PC-3 (cell line): ENCODE data around the gene TMEM243. TPM values are rescaled to one million over a fixed set of nuclear protein-coding genes. Genes with fewer than 3 reads are reported as not detected.

Experiments
- ATAC-seq: fragments of 200-7000 bp; cut with Tn5 transposase; 2 replicates; pipeline ENCODE4 v1.9.1; 2020; ENCODE audit warnings: mild to moderate bottlenecking, moderate library complexity
- BruUV-seq: library from RNA; stranded (reverse); fragments of 400-500 nt; replicated peaks from 2 replicates; lab custom pipeline; 2021; lab: Mats Ljungman, UMichigan
- CTCF ChIA-PET: fragments of 300-600 bp; sonication (Branson Sonifier 250); formaldehyde crosslinking; loops from one replicate; lab custom pipeline; 2022; ENCODE audit warnings: antibody characterized with exemption; lab: Charles Lee
- POLR2A ChIA-PET: fragments of 300-600 bp; sonication (Branson Sonifier 250); formaldehyde crosslinking; loops from one replicate; lab custom pipeline; 2022; ENCODE audit warnings: antibody characterized with exemption; ENCODE audit not compliant: unreplicated experiment; lab: Charles Lee
- DNase-seq: peaks from one replicate; pipeline ENCODE4 v3.0.0-alpha.2; 2015
- H2AFZ ChIP-seq: fragments of 300-600 bp; sonication (generic); 2 replicates; pipeline ENCODE4 v1.6.0; 2016; ENCODE audit warnings: antibody characterized with exemption, low read length
- H3F3A ChIP-seq: fragments of 300-600 bp; sonication (generic); one replicate; pipeline ENCODE4 v1.6.0; 2017; ENCODE audit warnings: antibody characterized with exemption, low read length, control low read depth, mild to moderate bottlenecking; ENCODE audit not compliant: unreplicated experiment
- H3K27ac ChIP-seq: fragments of 300-600 bp; sonication (generic); 2 replicates; pipeline ENCODE4 v1.5.1; 2016; ENCODE audit warnings: mild to moderate bottlenecking, low read length
- H3K27me3 ChIP-seq: fragments of 300-600 bp; sonication (generic); 2 replicates; pipeline ENCODE4 v1.6.1; 2016; ENCODE audit warnings: low read length, mixed read lengths
- H3K36me3 ChIP-seq: fragments of 300-600 bp; sonication (generic); 2 replicates; pipeline ENCODE4 v1.6.1; 2016; ENCODE audit warnings: low read depth, mixed run types, low read length, mixed read lengths
- H3K4me1 ChIP-seq: fragments of 300-600 bp; sonication (generic); 2 replicates; pipeline ENCODE4 v1.5.1; 2016; ENCODE audit warnings: low read length; ENCODE audit not compliant: insufficient read depth
- H3K4me2 ChIP-seq: fragments of 300-600 bp; sonication (generic); 2 replicates; pipeline ENCODE4 v1.6.0; 2016; ENCODE audit warnings: low read length
- H3K4me3 ChIP-seq: fragments of 300-600 bp; sonication (generic); 2 replicates; pipeline ENCODE4 v1.5.1; 2016; ENCODE audit warnings: mild to moderate bottlenecking, low read length, mixed read lengths
- H3K79me2 ChIP-seq: fragments of 300-600 bp; sonication (generic); 2 replicates; pipeline ENCODE4 v1.6.1; 2017; ENCODE audit warnings: low read length, mixed read lengths
- H3K9ac ChIP-seq: fragments of 300-600 bp; sonication (generic); 2 replicates; pipeline ENCODE4 v1.6.0; 2016; ENCODE audit warnings: mild to moderate bottlenecking, low read length
- H3K9me2 ChIP-seq: fragments of 300-600 bp; sonication (generic); replicated peaks from 2 replicates; pipeline ENCODE4 v1.6.1; 2016; ENCODE audit warnings: mixed run types, low read length, mixed read lengths
- H3K9me3 ChIP-seq: fragments of 300-600 bp; sonication (generic); 2 replicates; pipeline ENCODE4 v1.6.1; 2016; ENCODE audit warnings: low read length, mixed read lengths
- H4K20me1 ChIP-seq: fragments of 300-600 bp; sonication (generic); 2 replicates; pipeline ENCODE4 v1.6.1; 2016; ENCODE audit warnings: low read length, mixed read lengths
- CTCF ChIP-seq: fragments of 300-600 bp; sonication (generic); conservative IDR thresholded peaks from 2 replicates; pipeline ENCODE4 v1.5.1; 2017; ENCODE audit warnings: antibody characterized with exemption, low read depth, mild to moderate bottlenecking, low read length
- EZH2 ChIP-seq: fragments of 300-600 bp; sonication (generic); IDR thresholded peaks from one replicate; pipeline ENCODE4 v1.6.1; 2017; ENCODE audit warnings: antibody characterized with exemption, mild to moderate bottlenecking, low read length; ENCODE audit not compliant: unreplicated experiment
- EZH2phosphoT487 ChIP-seq: fragments of 300-600 bp; sonication (generic); IDR thresholded peaks from 2 replicates; pipeline ENCODE4 v1.6.1; 2018; ENCODE audit warnings: mild to moderate bottlenecking, antibody characterized with exemption, low read length, borderline replicate concordance
- intact Hi-C: fragments of 100-400 bp; cut with micrococcal nuclease; formaldehyde crosslinking; loops from 2 replicates; pipeline ENCODE4 v1.9.0; 2023
- total RNA-seq: library from RNA; depleted of rRNA; stranded (reverse); fragments of >200 nt; gene quantifications from 2 replicates; pipeline ENCODE4 v1.2.3, GENCODE V29; 2014

Gene TMEM243
- total RNA-seq, 1 experiment from 2014 or later, result 16.6 TPM

DNA sequence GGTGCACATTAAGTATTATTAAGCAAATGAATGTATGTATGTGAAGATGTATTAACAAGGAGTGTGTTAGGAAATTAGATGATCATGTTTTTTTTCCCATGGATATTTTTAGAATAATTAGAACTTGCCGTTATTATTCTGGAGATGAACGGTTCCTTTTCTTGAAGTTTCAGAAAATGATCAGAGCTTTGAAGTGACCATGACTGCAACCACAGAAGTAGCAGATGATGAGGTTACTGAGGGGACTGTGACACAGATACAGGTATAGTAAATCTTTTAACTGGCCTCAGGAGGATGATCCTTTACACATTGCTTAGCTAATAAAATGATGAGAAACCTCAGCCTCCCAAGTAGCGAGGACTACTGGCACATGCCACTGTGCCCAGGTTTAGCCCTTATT lies 48.7 kb downstream of the TMEM243 start:
- DNase-seq (no peak), ATAC-seq (no peak)
- Histone ChIP-seq H4K20me1 (no peaks in the 10 kb centered on the region), H3K9me3 (no peaks in the 10 kb centered on the region), H3K27me3 (no peaks in the 10 kb centered on the region), H3K79me2 (no peaks in the 10 kb centered on the region), H3K4me2 (no peak overlapping the region), H2AFZ (no peak overlapping the region), H3K9me2 (no peaks in the 10 kb centered on the region), H3K36me3 (peaks cover 68% of the 10 kb centered on the region), H3K27ac (no peak overlapping the region), H3K9ac (no peak overlapping the region), H3K4me1 (no peaks in the 10 kb centered on the region), H3K4me3 (no peak overlapping the region), H3F3A (no peaks in the 10 kb centered on the region)
- intact Hi-C loops, result no loop called here
- no TSS peak for BruUV-seq
- ChIA-PET POLR2A (interaction anchor here (0.5 kb wide), 1 partner anchor 15 kb away, joined by 3 read pairs; no protein-coding TSS in a partner anchor), CTCF (no interaction called here)
- TF ChIP-seq CTCF (no peak), EZH2 (no peak), EZH2phosphoT487 (no peak)

GRCh38 chr7:87164433-87164832 lies 55.1 kb downstream of the TMEM243 start:
- no peak for TF ChIP-seq EZH2
- no peak for TF ChIP-seq CTCF
- no peak for TF ChIP-seq EZH2phosphoT487
- no TSS peak for BruUV-seq
- Histone ChIP-seq H3K4me3 (no peak overlapping the region), H3K9me3 (no peaks in the 10 kb centered on the region), H4K20me1 (no peaks in the 10 kb centered on the region), H2AFZ (no peak overlapping the region), H3K27me3 (no peaks in the 10 kb centered on the region), H3K27ac (no peak overlapping the region), H3K4me2 (no peak overlapping the region), H3K9ac (no peak overlapping the region), H3K9me2 (no peaks in the 10 kb centered on the region), H3F3A (no peaks in the 10 kb centered on the region), H3K79me2 (peaks cover 18% of the 10 kb centered on the region), H3K36me3 (peaks cover 51% of the 10 kb centered on the region; the same call in 1 of the 2 replicates), H3K4me1 (no peaks in the 10 kb centered on the region)
- no peak for DNase-seq
- ChIA-PET POLR2A (interaction anchor here (0.6 kb wide), 1 partner anchor 105 kb away, joined by 10 read pairs; no protein-coding TSS in a partner anchor), CTCF (no interaction called here)
- intact Hi-C loops, result no loop called here
- ATAC-seq, result no peak

- no peak overlapping the region for H3K27ac ChIP-seq
- no peak for DNase-seq
- H3K79me2 ChIP-seq, result peaks cover 67% of the 10 kb centered on the region
- H3F3A ChIP-seq, result no peaks in the 10 kb centered on the region
- CTCF ChIA-PET, result no interaction called here
- peaks cover 18% of the 10 kb centered on the region for H3K4me1 ChIP-seq
- no peaks in the 10 kb centered on the region for H3K27me3 ChIP-seq
- no peak for TF ChIP-seq EZH2
- no peak for TF ChIP-seq CTCF
- TF ChIP-seq EZH2phosphoT487, result no peak
- H3K9me2 ChIP-seq, result no peaks in the 10 kb centered on the region
- intact Hi-C loops, result no loop called here
- POLR2A ChIA-PET, result interaction anchor here (0.5 to 0.7 kb wide), 2 partner anchors 461 to 1738 kb away, joined by 3 to 5 read pairs; no protein-coding TSS in a partner anchor
- H3K36me3 ChIP-seq, result peaks cover 11% of the 10 kb centered on the region; the same call in 1 of the 2 replicates
- H3K9me3 ChIP-seq, result no peaks in the 10 kb centered on the region
- no peak overlapping the region for H3K9ac ChIP-seq
- no peak overlapping the region for H3K4me3 ChIP-seq
- peaks cover 35% of the 10 kb centered on the region for H4K20me1 ChIP-seq
- H3K4me2 ChIP-seq, result no peak overlapping the region
- no peak overlapping the region for H2AFZ ChIP-seq
- no peak for ATAC-seq
- no TSS peak for BruUV-seq
Observed at GRCh38 chr7:87159538-87159937, 60.0 kb downstream of the TMEM243 start.
